ENCODE measurements around the gene ACKR2. TPM values are rescaled to one million over a fixed set of nuclear protein-coding genes. Genes with fewer than 3 reads are reported as not detected.
A peak's percentile ranks its signal among the peaks of the same experiment; 100 is the strongest.

ACKR2 gene
- total and polyA plus RNA-seq, 2 experiments from 2014 or later: 0.35 TPM; not detected in 1

DNA sequence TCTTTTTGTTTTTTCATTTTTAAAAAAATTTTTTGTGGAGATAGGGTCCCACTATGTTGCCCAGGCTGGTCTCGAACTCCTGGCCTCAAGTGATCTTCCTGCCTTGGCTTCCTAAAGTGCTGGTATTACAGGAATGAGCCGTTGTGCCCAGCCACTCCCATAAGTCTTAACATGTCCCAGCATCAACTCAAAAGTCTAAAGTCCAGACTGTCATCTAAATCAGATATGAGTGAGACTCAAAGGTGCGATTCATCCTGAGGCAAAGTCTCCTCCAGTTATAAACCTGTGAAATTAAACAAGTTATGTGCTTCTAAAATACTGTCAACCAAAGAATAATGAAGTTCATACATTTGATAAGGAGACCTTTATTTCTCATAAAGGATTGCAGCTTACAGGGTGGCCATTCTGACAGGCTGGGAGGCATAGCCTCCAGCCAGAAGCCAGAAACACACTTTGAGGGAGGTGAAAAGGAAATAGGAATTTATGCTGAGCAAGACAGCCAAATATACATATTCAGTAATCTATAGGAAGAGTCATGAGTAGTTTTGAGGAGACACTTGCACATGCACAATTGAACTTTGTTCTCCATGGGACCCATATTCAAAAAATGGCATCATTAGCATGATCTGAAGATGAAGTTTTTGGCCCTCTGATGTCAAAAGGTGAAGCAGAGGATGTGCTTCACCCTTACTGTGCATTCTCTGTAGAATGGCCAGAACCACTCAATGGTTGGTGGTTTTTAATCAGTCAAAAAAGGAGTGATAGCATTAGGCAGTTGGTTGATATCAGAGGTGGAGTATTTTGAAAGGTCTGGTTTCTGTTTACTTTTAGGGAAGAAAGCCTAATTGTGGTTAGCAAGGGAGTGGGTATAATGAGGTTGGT is 85.7 kb downstream of the ACKR2 start:
- Histone ChIP-seq H3K4me3 (no peak overlapping the region), H3F3A (replicated peaks; ENCODE audit: low read depth) (0 out of 2 replicates have a peak, but pooled peaks cover 3% of the 10 kb centered on the region), H3K27me3 (ENCODE audit: insufficient read depth) (no peaks in the 10 kb centered on the region), H2AFZ (peak overlapping the region; percentile 65; the same call in 1 of the 2 replicates), H4K20me1 (replicated peaks; ENCODE audit: insufficient read depth) (no peaks in the 10 kb centered on the region), H3K27ac (ENCODE audit: low read depth) (no peak overlapping the region), H3K79me2 (replicated peaks; ENCODE audit: insufficient read depth) (no peaks in the 10 kb centered on the region), H3K36me3 (ENCODE audit: insufficient read depth) (no peaks in the 10 kb centered on the region), H3K4me1 (ENCODE audit: insufficient read depth) (peaks cover 30% of the 10 kb centered on the region), H3K9me2 (ENCODE audit: insufficient read depth) (peaks cover 29% of the 10 kb centered on the region), H3K4me2 (no peak overlapping the region)
- Mint-ChIP-seq H3K4me3 (no peak overlapping the region), H3K4me1 (peaks cover 32% of the 10 kb centered on the region), H3K36me3 (ENCODE audit: low read depth) (no peaks in the 10 kb centered on the region), H3K27me3 (ENCODE audit: insufficient read depth, low read depth, poor library complexity) (peaks cover 3% of the 10 kb centered on the region), H3K9me3 (peaks cover 3% of the 10 kb centered on the region; the same call in 2 of the 3 replicates), H3K27ac (no peak overlapping the region)
- DNase-seq (ENCODE audit: low spot score) (no peak), ATAC-seq (no peak)
- TF ChIP-seq, protein P1, sequence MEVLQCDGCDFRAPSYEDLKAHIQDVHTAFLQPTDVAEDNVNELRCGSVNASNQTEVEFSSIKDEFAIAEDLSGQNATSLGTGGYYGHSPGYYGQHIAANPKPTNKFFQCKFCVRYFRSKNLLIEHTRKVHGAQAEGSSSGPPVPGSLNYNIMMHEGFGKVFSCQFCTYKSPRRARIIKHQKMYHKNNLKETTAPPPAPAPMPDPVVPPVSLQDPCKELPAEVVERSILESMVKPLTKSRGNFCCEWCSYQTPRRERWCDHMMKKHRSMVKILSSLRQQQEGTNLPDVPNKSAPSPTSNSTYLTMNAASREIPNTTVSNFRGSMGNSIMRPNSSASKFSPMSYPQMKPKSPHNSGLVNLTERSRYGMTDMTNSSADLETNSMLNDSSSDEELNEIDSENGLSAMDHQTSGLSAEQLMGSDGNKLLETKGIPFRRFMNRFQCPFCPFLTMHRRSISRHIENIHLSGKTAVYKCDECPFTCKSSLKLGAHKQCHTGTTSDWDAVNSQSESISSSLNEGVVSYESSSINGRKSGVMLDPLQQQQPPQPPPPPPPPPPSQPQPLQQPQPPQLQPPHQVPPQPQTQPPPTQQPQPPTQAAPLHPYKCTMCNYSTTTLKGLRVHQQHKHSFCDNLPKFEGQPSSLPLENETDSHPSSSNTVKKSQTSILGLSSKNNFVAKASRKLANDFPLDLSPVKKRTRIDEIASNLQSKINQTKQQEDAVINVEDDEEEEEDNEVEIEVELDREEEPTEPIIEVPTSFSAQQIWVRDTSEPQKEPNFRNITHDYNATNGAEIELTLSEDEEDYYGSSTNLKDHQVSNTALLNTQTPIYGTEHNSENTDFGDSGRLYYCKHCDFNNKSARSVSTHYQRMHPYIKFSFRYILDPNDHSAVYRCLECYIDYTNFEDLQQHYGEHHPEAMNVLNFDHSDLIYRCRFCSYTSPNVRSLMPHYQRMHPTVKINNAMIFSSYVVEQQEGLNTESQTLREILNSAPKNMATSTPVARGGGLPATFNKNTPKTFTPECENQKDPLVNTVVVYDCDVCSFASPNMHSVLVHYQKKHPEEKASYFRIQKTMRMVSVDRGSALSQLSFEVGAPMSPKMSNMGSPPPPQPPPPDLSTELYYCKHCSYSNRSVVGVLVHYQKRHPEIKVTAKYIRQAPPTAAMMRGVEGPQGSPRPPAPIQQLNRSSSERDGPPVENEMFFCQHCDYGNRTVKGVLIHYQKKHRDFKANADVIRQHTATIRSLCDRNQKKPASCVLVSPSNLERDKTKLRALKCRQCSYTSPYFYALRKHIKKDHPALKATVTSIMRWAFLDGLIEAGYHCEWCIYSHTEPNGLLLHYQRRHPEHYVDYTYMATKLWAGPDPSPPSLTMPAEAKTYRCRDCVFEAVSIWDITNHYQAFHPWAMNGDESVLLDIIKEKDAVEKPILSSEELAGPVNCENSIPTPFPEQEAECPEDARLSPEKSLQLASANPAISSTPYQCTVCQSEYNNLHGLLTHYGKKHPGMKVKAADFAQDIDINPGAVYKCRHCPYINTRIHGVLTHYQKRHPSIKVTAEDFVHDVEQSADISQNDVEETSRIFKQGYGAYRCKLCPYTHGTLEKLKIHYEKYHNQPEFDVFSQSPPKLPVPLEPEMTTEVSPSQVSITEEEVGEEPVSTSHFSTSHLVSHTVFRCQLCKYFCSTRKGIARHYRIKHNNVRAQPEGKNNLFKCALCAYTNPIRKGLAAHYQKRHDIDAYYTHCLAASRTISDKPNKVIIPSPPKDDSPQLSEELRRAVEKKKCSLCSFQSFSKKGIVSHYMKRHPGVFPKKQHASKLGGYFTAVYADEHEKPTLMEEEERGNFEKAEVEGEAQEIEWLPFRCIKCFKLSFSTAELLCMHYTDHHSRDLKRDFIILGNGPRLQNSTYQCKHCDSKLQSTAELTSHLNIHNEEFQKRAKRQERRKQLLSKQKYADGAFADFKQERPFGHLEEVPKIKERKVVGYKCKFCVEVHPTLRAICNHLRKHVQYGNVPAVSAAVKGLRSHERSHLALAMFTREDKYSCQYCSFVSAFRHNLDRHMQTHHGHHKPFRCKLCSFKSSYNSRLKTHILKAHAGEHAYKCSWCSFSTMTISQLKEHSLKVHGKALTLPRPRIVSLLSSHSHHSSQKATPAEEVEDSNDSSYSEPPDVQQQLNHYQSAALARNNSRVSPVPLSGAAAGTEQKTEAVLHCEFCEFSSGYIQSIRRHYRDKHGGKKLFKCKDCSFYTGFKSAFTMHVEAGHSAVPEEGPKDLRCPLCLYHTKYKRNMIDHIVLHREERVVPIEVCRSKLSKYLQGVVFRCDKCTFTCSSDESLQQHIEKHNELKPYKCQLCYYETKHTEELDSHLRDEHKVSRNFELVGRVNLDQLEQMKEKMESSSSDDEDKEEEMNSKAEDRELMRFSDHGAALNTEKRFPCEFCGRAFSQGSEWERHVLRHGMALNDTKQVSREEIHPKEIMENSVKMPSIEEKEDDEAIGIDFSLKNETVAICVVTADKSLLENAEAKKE (CRISPR knock-in tag; IDR thresholded peaks at IDR 0.05): no peak
- TF ChIP-seq ZNF331 (CRISPR knock-in tag; IDR thresholded peaks at IDR 0.05; ENCODE audit: low read depth) (no peak), POLR2AphosphoS5 (IDR thresholded peaks at IDR 0.05; ENCODE audit: low read depth) (no peak), NANOG (IDR thresholded peaks at IDR 0.05; ENCODE audit: borderline replicate concordance) (no peak), ZNF114 (CRISPR knock-in tag; IDR thresholded peaks at IDR 0.05) (no peak), EZH2 (IDR thresholded peaks at IDR 0.05; ENCODE audit: low read depth, unreplicated experiment) (no peak), JUNB (IDR thresholded peaks at IDR 0.05; ENCODE audit: unreplicated experiment) (no peak)
- TF ChIP-seq, protein P2, sequence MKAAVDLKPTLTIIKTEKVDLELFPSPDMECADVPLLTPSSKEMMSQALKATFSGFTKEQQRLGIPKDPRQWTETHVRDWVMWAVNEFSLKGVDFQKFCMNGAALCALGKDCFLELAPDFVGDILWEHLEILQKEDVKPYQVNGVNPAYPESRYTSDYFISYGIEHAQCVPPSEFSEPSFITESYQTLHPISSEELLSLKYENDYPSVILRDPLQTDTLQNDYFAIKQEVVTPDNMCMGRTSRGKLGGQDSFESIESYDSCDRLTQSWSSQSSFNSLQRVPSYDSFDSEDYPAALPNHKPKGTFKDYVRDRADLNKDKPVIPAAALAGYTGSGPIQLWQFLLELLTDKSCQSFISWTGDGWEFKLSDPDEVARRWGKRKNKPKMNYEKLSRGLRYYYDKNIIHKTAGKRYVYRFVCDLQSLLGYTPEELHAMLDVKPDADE (IDR thresholded peaks at IDR 0.05): no peak

Measured in GM23338 (cell line).